Stimulated activated CD4-positive, alpha-beta T cell treated with anti-CD3 and anti-CD28 coated beads, Interleukin-2, amount 100 ng/mL, for 4 hours (primary cell): Measurements from ENCODE around the gene RANBP3L.

ENCODE experiments used
- DNase-seq: peaks from one replicate; pipeline ENCODE4 v3.0.0-alpha.2; 2020; ENCODE audit warnings: low read depth

The RANBP3L gene

GRCh38 chr5:36243653-36244052, 58.0 kb downstream of the RANBP3L start:
- no peak for DNase-seq

- no peak for DNase-seq
Measured at GRCh38 chr5:36242534-36243485, 58.9 kb downstream of the RANBP3L start.

- DNase-seq = peak; percentile 88
Measured at GRCh38 chr5:36241631-36242533, 59.8 kb downstream of the RANBP3L start, which contains the start of gene NADK2. NADK2 (minus strand) TSS chr5:36241925; CDS start chr5:36241798, 127 bp downstream.

- DNase-seq = peak; percentile 13
Measured at GRCh38 chr5:36240779-36241630, 60.7 kb downstream of the RANBP3L start.

- no peak for DNase-seq
Measured at GRCh38 chr5:36239370-36240293, 62.1 kb downstream of the RANBP3L start.

- DNase-seq = no peak
Measured at GRCh38 chr5:36238502-36239295, 63.0 kb downstream of the RANBP3L start.

- DNase-seq = no peak
Measured at GRCh38 chr5:36237751-36238150, 64.0 kb downstream of the RANBP3L start.

- no peak for DNase-seq
Measured at GRCh38 chr5:36236801-36237200, 64.9 kb downstream of the RANBP3L start.

- no peak for DNase-seq
Measured at GRCh38 chr5:36232533-36232932, 69.2 kb downstream of the RANBP3L start.

- no peak for DNase-seq
Measured at GRCh38 chr5:36230151-36230790, 71.4 kb downstream of the RANBP3L start.

GRCh38 chr5:36228505-36228904, 73.2 kb downstream of the RANBP3L start:
- DNase-seq = no peak

GRCh38 chr5:36227046-36227445, 74.7 kb downstream of the RANBP3L start:
- DNase-seq = no peak

GRCh38 chr5:36222620-36223019, 79.1 kb downstream of the RANBP3L start:
- no peak for DNase-seq

GRCh38 chr5:36217988-36218387, 83.7 kb downstream of the RANBP3L start:
- no peak for DNase-seq

- DNase-seq = no peak
Measured at GRCh38 chr5:36217567-36217966, 84.1 kb downstream of the RANBP3L start.

- no peak for DNase-seq
Measured at GRCh38 chr5:36215910-36216309, 85.8 kb downstream of the RANBP3L start.

- DNase-seq = no peak
Measured at GRCh38 chr5:36214436-36214835, 87.3 kb downstream of the RANBP3L start.

- DNase-seq = no peak
Measured at GRCh38 chr5:36209664-36210063, 92.0 kb downstream of the RANBP3L start.

- DNase-seq = no peak
Measured at GRCh38 chr5:36208786-36209185, 92.9 kb downstream of the RANBP3L start.
